Thyroid gland (tissue), 4 donors: ENCODE data around the gene IL1R1.

Source experiments
- CTCF ChIP-seq, 6 experiments: fragments of 200-600 bp in 3 of 6; fragments of 450-650 bp in 3 of 6; sonication (generic) in 3 of 6; IDR thresholded peaks; one replicate each; pipeline ENCODE4 v1.5.1; 2016 to 2019; ENCODE audit warnings: antibody characterized with exemption in 6 of 6, mild to moderate bottlenecking in 2 of 6, inconsistent platforms in 1 of 6, moderate library complexity in 1 of 6
- POLR2A ChIP-seq, 2 donors: fragments of 450-650 bp; IDR thresholded peaks; one replicate each; pipeline ENCODE4 v1.6.1; 2017; ENCODE audit warnings: antibody characterized with exemption in 2 of 2, mild to moderate bottlenecking in 2 of 2, moderate library complexity in 1 of 2

- TF ChIP-seq CTCF (IDR thresholded peaks at IDR 0.05) (no peak), POLR2A (IDR thresholded peaks at IDR 0.05) (no peak)
These were observed 30.3 kb upstream of the IL1R1 start for GRCh38 chr2:102112271-102112670.
